ENCODE measurements around the gene MYEOV.

Gene MYEOV

DNA sequence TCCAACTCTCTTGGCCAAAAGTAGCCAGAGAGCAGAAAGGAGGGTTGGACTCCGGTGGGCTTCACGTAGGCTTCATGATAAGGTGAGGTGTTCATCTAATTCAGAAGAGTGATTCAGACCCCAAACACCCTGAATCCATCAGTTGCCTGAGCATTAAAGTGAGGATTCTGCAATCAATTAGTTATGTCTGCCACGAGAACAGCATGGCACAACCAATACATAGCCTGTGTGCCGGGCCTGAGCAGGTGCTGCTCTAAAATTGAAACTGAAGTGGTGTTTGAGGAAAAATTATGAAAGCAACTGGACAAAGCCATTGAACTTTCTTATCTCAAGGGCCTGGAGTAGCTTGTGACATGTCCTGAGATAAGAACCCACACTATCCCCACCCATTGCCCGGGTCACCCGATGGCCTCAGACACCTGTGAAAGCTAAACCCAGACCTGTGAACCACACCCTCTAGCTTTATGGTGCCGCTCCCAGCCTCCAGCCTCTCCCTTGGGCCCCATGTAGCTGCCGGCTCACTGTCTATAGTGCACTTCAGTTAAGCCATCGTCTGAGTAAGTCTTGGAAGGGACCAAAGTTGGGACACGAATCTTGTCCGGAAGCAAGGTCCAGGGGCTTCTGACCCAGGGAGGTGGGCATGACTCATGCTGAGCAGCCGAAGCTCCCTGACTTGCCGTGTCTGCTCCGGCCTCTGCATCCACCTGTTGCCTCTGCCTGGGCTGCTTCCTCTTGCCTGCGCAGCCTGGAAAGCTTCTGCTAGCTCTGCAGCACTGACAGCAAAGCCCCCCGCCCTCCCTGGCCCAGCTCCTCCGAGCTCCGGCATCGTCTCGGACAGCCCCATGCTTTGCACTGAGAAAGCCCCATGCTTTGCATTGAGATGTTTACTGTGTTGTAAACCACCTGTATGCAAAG is 5.7 kb upstream of the MYEOV start:
- no peak for DNase-seq

DNA sequence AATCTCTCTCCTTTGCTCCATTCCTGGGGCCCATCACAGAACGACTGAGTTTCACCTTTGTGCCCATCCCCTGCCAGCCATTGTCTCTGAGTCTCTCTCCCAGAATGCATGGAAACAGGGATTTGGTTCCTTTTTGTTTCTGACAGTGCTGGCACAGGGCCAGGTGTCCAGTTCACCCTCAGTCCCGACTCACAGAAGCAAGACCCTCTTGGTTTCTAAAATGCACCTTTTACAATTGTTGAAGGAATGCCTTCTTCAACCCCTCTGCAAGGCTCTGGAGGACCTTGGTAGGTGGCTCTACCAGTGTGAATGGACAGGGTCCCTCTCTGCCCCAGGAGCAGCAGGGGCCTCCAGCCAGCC is 5.1 kb upstream of the MYEOV start:
- no peak for DNase-seq

DNA sequence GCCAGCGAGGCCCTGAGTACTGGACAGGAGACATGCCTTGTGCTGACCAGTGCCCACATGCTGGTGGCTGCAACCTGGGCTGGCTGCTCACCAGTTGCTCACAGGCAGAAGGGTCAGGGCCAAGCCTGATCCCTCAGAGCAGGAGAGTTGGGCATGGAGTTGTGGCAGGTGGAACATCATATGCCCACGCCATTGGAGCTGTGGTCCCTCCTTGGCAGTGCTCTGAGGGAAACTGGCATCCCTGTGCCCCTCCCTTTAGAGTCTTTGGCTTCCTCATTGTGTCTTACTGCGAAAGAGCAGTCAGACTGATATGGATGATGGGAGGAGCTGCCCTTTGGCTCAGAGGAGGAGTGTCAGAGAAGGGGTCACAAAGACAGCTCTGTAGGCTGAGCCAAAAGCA is 3.1 kb upstream of the MYEOV start:
- no peak for DNase-seq

DNA sequence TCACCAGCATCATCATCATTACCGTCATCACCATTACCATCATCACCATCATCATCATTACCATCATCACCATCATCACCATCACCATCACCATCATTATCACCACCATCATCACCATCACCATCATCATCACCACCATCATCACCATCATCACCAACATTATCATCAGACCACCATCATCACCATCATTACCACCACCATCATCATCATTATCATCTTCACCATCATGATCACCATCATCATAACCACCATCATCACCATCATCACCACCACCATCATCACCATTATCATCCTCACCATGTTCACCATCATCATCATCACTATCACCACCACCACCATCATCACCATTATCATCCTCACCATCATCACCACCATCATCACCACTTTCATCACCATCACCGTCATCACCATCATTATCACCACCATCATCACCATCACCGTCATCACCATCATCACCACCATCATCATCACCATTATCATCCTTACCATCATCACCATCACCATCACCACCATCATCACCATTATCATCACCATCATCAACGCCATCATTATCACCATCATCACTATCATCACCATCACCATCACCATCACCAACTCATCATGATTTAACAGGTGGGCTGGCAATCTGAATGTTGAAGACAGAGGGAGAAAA is 2.4 kb upstream of the MYEOV start:
- no peak for DNase-seq

DNA sequence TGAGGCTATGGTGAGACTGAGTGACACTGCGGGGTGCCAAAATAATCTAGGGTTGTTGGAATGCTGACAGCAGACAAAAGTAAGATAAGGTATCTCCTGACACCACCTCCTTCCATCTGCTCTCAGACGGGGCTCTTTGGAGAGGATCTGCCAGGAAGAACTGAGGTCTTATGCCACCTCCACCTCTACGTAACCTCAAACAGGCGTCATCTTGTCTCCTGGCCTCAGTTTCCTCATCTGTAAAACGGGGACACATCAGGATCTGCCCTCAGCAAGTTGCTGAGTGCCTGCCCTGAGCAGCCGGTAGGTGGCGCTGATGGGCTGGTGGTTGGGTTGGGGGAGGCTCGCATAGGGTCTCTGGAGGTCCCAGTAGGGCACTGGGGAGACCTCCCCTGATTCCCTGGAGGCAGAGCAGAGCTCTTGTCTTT is 1.7 kb upstream of the MYEOV start:
- DNase-seq = peak; percentile 68

DNA sequence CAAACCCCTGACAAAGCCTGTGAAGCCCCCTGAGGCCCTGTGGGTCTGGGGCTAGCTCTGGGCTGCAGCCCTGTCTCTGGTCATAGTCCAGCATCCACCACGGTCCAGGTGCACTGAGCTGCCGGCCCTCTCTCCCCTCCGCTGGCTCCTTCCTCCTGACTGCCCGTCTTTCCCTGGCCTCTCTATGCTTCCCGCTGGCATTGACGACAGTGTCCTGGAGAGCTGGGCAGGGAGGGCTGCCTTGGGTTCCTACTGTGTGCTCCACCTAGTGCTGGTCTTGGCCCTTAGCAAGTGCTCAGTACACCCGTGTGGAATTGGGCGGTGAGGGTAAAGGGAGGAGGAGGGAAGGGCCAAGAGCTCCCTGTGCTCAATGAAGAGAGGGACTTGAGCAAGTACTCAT is 868 bp upstream of the MYEOV start:
- DNase-seq = no peak

DNA sequence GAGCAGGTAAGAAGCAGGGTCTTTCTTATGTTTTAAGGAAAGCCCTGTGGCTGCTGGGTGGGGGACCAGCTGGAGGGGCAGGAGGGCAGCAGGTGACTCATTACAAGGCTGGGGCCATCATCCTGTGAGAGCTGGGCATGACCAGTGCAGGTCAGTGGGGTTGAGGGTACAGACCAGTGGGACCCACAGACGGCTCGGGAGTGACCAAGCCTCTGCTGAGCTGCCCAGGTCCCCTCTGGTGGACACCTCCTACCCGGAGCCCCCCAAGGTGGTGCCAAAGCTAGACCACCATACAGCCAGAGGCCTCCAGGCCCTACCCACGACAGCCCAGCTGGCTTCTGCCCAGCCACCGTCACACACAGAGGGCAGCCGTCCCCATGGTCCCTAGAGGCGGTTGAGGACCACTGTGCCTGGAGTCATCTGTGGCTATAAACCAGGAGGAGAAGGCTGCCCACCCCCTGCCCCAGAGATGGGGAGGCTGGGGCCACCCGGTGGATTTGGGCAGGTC is 670 bp downstream of the MYEOV start:
- no peak for DNase-seq

DNA sequence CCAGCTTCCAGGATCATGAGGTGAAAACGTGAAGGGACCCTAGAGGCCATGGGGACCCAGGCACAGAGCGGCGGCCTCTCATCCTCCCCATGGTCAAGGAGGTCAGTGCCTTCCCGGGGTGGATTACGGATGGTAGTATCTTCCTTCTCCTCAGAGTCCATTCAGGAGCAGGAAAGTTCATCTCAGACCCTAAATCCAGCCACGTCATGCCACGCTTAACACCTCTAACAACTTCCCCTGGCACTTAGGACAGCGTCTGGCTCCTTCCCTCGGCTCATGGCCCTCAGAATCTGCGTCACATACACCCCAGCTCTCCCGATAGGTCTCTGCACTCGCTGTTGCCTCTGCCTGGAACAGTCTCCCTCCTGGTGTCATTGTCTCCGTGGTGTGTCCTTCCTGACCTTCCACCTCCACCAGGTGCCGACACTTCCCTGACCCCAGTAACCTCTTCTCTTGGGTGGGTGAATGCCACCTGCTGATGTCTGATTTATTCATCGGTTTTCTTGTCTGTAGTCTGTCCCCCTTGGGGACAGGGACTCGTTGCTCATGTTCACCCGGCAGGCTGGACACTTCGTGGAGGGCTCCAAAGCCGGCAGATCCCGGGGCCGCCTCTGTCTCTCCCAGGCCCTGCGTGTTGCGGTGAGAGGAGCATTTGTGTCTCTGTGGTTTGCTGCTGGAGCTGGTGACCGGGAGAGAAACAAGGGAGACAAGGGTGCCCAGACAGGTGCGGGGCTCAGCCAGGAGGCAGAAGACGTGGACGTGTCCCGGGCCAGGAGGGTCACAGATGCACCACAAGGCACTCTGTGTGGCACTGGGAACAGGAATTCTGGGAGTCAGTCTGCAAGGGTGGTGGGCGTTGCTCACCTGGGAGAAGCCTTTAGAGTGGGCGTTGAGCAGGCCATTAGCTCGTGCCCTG is 1.4 kb downstream of the MYEOV start:
- no peak for DNase-seq

DNA sequence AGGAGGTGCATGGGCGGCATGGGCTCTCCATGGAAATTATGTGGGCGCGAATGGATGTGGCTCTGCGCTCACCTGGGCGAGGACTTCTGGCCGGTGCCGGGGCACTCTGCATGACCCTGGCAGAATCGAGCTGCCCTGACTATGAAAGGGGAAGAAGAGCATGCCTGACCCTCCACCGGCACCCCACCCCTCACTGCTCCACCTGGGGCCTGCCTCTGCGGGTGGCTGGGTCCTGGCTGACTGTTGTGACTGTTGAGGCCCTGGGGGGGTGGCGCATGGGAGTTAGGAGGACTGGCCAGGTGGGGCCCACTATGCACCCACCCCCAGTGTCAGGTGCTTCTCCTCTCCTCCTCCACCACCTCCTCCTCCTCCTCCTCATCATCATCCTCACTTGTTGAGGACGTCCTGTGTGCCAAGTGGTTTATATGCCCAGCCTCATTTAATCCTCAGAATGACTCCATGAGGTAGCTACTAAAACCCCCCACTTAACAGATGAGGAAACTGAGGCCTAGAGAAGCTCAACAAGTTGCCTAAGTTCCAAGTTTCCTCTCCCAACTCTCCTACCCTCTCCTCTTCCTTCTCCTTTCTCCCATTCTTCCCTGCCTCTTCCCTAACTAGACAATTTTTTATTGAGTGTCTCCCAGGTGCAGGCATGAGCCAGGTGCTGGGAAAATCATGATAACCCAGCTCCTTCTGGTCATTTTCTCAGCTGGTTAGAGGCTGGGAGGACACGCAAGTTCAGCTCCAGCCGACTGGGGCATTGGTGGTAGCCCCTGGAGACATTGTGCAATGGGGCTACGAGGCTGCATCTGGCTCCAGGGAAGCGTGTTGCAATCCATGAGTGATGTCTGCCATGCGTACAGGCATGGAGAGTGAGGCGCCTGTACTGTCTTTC is 2.3 kb downstream of the MYEOV start:
- DNase-seq = no peak

DNA sequence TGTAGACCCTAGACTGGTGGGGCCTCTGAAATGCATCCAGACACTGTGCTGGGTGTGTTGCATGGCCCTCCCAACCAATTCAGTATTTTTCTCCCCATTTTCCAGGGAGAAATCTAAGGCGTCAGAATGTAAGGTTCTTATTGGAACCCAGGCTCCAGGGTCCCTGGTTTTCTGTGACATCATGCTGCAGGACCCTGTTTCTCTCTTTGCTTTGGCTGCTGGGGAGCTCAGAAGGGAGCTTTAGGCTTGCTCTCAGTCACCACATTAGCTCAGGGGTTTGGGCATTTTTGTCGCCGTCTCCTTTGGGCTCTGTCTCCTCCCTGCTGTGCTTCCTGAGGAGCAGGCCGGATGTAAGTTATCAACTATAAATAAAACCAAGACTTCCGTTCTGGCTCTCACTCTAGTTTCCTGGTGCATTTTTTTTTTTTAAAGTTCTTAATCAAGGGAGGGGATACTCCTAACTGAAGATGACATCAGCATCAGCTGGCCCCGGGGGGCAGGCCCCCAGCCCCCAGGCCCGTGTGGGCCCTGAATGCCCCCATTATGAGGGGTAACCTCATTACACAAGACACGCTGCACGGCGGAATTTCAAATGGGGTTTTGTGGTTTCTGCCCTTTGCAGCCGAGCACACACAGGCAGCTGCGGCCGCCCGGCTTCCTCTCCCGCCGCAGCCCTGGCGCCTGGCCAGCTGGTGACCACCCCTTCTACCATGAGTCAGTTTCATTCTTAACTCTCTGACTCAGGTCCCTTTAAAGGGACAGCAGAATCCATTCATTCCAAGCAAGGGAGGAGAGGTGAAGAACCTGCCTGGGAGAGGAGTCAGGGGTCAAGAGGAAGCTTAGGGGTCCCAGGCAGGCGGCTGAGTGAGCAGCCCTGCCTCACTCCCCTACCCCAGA is 3.2 kb downstream of the MYEOV start:
- DNase-seq = peak; percentile 82

DNA sequence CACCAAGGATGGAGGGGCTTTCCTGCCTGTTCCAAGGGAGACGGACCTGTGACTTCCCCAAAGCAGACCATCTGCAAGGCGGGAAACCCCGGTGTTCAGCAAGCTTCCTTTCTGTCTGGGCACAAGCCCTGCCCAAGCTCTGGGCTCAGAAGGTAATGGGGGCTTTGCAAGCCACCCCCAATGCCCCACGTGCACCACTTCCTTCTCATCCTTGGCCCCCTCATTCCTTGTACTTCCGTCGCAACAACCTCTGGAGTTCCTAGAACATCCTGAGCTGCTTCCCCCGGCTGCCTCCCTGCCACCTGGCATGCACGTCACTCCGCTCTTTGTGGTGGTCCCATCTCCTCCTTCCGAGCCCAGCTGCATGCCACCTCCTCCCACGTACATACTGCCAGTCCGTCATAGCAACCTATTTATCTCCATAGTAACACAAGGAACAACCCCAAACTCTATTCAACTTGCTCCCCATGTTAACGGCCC is 3.9 kb downstream of the MYEOV start:
- DNase-seq = peak; percentile 14

DNA sequence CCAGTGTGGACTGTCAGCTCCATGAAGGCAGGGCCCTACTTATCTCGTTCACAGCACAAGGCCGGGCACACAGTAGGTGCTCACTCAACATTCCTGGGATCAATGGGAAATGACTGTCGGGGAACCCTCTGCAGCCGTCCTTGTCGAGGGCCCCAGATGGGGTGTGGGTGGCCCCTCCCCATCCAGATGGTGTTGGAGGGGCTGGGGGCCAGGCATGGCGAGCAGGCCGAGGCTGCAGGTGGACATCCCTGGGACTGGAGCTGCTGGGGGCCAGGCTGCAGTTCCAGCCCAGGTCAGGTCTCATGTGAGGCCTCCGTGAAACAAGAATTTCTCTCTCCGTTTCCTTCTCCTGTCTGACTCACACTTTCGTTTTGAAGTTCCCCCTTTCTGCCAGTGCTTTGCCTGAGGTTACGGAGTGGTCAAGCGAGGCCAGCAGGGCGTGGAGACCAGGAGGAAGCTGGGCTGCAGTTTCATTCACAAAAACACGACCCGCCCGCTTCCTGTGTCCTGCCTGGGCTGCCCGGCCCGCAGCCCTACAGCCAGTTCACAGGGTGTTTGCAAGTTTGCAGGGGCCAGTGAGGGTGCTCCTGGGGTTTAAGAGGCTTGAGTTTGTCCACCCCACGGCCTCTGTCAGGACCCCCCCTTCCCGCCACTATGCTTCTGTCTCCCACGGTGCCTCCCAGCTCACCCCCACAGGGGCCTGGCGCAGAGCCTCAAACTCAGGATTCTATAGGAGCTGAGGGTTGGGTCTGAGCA is 4.5 kb downstream of the MYEOV start:
- peak; percentile 14 for DNase-seq

DNA sequence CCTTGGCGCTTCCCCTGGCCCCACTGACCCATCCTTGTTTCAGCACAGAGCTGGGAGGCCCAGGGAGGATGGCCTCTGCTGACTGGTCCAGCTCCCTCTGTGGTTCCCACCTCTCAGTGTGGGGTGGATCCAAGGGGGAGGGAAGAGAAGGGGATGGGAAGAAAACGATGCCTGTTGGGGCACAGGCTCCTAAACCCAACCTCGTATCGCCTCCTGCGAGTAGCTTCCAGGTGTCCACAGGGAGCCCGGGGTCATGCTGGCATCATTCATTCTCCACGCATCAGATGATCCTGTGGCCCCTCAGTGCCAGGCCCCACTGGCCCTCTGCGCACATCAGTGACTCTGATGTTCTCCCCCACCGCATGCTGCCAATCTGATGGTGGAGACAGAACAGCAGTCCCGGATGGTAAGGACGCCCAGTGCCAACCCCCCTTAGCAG is 5.1 kb downstream of the MYEOV start:
- DNase-seq = no peak

DNA sequence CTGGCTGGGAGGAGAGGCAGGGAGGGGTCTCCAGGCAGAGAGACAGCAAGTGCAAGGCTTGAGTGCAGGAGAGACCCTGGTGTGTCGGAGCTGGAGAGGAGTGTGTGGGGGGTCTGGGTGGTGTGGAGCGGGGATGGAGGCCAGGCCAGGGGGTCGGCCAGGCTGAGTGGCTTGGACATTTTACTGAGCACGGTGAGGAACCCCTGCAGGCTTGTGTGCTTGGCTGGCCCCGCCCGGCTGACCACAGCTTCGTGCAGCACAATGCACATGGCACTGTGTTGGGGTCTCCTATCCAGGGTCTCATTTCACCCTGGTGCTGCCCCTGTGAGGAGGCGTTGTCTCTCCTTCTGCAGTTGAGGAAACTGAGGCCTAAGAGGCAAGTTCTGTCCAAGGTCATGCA is 5.6 kb downstream of the MYEOV start:
- DNase-seq = no peak

DNA sequence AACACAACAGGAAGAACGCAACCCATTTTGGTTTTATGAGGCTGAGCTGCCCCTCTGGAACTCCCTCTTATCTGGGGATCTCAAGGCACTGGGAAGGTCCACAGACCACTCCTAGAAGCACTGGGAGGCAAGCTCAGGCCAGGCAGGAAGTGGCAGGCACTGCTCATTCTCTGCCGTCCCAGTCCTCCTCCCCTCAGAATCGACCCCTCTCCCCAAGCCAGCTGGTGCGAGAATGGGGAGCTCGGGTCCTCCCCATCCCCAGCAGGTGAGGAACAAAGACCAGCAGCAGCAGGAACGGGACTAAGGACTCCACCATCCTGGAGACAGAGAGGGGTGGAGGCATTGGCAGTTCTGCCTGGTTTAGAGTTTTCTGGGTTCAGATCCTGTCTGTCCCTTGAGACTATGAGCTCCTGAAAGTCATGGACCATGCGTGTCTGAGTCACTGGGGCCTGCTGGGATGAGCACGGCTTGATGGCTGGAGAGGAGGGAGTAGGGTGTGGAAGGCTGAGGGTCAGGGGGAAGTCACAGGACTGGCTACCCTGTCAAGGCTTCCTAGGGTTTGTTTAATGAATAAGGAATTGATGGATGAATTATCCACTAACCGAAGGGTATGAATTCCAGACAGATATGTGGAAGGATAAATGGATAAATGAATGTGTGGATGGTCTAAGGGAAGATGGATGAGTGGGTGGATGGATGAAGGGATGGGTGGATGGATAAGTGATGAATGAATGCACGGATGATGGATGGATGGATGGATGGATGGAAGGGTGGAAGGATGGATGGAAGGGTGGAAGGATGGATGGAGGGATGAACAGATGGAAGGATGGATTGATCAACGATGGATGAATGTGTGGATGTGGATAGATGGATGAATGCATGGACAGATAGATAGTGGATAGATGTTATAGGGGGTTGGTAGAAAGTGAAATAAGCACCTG is 6.4 kb downstream of the MYEOV start:
- no peak for DNase-seq

DNA sequence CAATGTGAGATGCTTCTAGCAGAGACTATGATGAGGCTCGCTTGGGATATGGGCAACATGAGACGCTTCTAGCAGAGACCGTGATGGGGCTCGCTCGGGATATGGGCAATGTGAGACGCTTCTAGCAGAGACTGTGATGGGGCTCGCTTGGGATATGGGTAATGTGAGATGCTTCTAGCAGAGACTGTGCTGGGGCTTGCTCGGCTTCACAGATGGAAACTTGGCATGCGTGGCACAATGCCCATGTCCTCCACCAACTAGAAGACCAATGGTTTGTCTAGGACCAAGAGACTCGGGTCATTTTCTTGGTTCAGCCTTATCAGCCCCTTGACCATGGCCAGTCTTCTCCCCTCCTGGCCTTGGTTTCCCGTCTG is 7.1 kb downstream of the MYEOV start:
- no peak for DNase-seq

DNA sequence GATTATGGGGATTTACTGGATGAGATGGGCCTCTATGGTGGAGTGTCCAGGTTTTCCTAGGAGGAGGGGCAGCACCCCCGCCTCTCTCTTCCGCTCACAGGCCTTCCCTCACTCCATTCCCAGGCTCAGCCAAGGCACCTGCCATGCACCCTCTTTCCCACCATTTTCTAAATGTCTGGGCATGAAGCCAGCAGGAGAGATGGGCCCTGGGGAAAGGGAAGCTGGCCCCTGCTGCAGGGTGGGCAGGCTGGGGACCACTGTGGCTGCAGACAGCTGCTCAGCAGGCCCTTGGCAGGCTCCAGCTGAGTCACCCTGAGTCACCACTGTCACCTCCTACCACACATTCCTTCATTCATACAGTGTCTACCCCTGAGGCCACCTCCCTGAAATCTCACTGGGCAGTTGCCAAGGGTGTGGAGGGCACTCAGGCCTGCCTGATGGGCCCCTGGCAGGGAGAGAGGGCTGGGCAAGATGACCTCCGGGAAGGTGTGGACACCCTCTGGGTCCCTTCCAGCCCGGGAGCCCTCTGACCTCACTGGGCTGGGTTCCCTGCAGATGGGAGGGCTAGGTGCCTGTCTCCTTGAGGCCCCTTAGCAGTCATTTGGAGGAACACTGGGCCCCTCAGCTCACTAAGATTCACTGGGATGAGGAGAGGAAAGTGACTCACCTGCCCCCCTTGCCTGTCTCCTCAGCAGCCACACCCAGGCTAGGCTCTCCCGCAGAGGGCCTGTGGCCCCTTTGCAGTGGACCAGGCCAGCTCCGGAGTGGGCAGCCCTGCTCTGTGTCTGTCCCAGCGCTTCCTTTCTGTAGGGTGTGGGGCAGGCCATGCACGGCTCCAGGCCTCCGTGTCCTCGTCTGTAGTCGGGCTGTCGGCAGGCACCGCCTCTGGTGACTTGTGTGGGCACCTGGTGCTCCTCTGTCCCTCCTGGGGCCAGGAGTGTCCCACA is 7.8 kb downstream of the MYEOV start:
- DNase-seq = no peak

All from CD4-positive, alpha-beta T cell treated with Interleukin-6 for 4 hours (primary cell).